Natural killer cell (primary cell): ENCODE data around the gene FRAT2. TPM values are rescaled to one million over a fixed set of nuclear protein-coding genes. Genes with fewer than 3 reads are reported as not detected.

ENCODE experiments used
- ATAC-seq, 3 donors: fragments of 150-1000 bp in 2 of 3; fragments of 200-7000 bp in 1 of 3; cut with Tn5 transposase; 1 replicate in 1 of 3; 2 replicates in 2 of 3; pipeline ENCODE4 v1.10.0; 2021; ENCODE audit warnings: mild to moderate bottlenecking in 2 of 3, moderate library complexity in 2 of 3
- DNase-seq, 2 donors: peaks; one replicate each; pipeline versions ENCODE4 v3.0.0 to v3.0.0-alpha.2; 2013 to 2021; ENCODE audit warnings: mixed read lengths in 1 of 2
- H3K27ac ChIP-seq: one replicate; pipeline ENCODE4 v1.5.1; 2013; ENCODE audit warnings: mild to moderate bottlenecking, low read length
- H3K27me3 ChIP-seq: one replicate; pipeline ENCODE4 v1.6.1; 2013; ENCODE audit warnings: low read length; ENCODE audit not compliant: control insufficient read depth, insufficient read depth
- H3K36me3 ChIP-seq: one replicate; pipeline ENCODE4 v1.6.1; 2013; ENCODE audit warnings: low read length; ENCODE audit not compliant: control insufficient read depth, insufficient read depth
- H3K4me1 ChIP-seq: one replicate; pipeline ENCODE4 v1.6.1; 2013; ENCODE audit warnings: low read length; ENCODE audit not compliant: control insufficient read depth, insufficient read depth
- H3K4me3 ChIP-seq: one replicate; pipeline ENCODE4 v1.5.1; 2013; ENCODE audit warnings: low read length
- H3K9me3 ChIP-seq: one replicate; pipeline ENCODE4 v1.6.1; 2013; ENCODE audit warnings: low read length; ENCODE audit not compliant: control insufficient read depth, insufficient read depth
- H3K27ac Mint-ChIP-seq, 2 donors: one replicate each; pipeline ENCODE4 v1.8.0; 2022; ENCODE audit warnings: mild to moderate bottlenecking in 2 of 2, mixed read lengths in 2 of 2, moderate library complexity in 1 of 2
- H3K27me3 Mint-ChIP-seq, 2 donors: one replicate each; pipeline ENCODE4 v1.8.0; 2022; ENCODE audit warnings: low read depth in 2 of 2, mixed read lengths in 2 of 2
- H3K36me3 Mint-ChIP-seq: one replicate; pipeline ENCODE4 v1.8.0; 2022; ENCODE audit warnings: mixed read lengths
- H3K4me1 Mint-ChIP-seq, 2 donors: one replicate each; pipeline ENCODE4 v1.8.0; 2022; ENCODE audit warnings: mixed read lengths in 2 of 2
- H3K4me3 Mint-ChIP-seq: one replicate; pipeline ENCODE4 v1.8.0; 2022; ENCODE audit warnings: mild to moderate bottlenecking, moderate library complexity, mixed read lengths
- H3K9me3 Mint-ChIP-seq, 2 donors: one replicate each; pipeline ENCODE4 v1.8.0; 2022; ENCODE audit warnings: mixed read lengths in 2 of 2
- CTCF ChIP-seq: fragments of 200-600 bp; IDR thresholded peaks from one replicate; pipeline ENCODE4 v1.8.0; 2022; ENCODE audit warnings: antibody characterized with exemption
- WGBS: methylation state at CpG from one replicate; pipeline ENCODE4 v1.1.7; 2013; ENCODE audit warnings: missing lambda C conversion rate; ENCODE audit not compliant: insufficient coverage; 5-methylcytosine and 5-hydroxymethylcytosine counted together
- intact Hi-C: fragments of 100-400 bp; cut with micrococcal nuclease; formaldehyde crosslinking; loops from one replicate; pipeline ENCODE4 v1.14.2; 2022
- total RNA-seq, 4 donors: library from RNA; stranded (reverse); fragments of 120-200 nt in 1 of 4; gene quantifications; one replicate each; pipeline versions ENCODE4 v1.2.3 to v1.2.4, GENCODE V29; 2013 to 2022

FRAT2 gene
- total RNA-seq, 3 donors from 2014 or later (not counting 1 experiment from before 2014, with no cell fraction given), result 18.7 to 23.4 (median 22.2) TPM

GRCh38 chr10:97336446-97336845 lies 1.9 kb upstream of the FRAT2 start:
- Histone ChIP-seq H3K27me3 (peaks cover 2% of the 10 kb centered on the region), H3K36me3 (no peaks in the 10 kb centered on the region), H3K27ac (no peak overlapping the region), H3K4me3 (no peak overlapping the region), H3K4me1 (peaks cover 29% of the 10 kb centered on the region), H3K9me3 (no peaks in the 10 kb centered on the region)
- WGBS, result 84% methylated on average over 4 of the region's 5 CpGs
- ATAC-seq (no peak), DNase-seq (no peak)
- H3K36me3 Mint-ChIP-seq, result no peaks in the 10 kb centered on the region
- intact Hi-C loops, result loop anchor here (10.0 kb wide), 1 partner anchor 68 kb away; the partner anchor contains the start of gene RRP12
- TF ChIP-seq CTCF, result no peak
- H3K4me3 Mint-ChIP-seq, result peak overlapping the region; percentile 72
- peaks cover 19 to 23% of the 10 kb centered on the region in 2 donors for H3K4me1 Mint-ChIP-seq
- peak overlapping the region in 1 of 2 donors; percentile 71 for H3K27ac Mint-ChIP-seq
- H3K9me3 Mint-ChIP-seq, result no peaks in the 10 kb centered on the region
- H3K27me3 Mint-ChIP-seq, result peaks cover 0 to 2% of the 10 kb centered on the region in 2 donors

GRCh38 chr10:97336006-97336405 lies 1.5 kb upstream of the FRAT2 start:
- DNase-seq, result no peak
- no peaks in the 10 kb centered on the region for H3K36me3 ChIP-seq
- peaks cover 32% of the 10 kb centered on the region for H3K4me1 ChIP-seq
- TF ChIP-seq CTCF, result no peak
- peaks cover 24 to 27% of the 10 kb centered on the region in 2 donors for H3K4me1 Mint-ChIP-seq
- H3K27me3 ChIP-seq, result peaks cover 2% of the 10 kb centered on the region
- no peak overlapping the region for H3K4me3 ChIP-seq
- peaks cover 0 to 2% of the 10 kb centered on the region in 2 donors for H3K27me3 Mint-ChIP-seq
- no peaks in the 10 kb centered on the region for H3K9me3 ChIP-seq
- no peaks in the 10 kb centered on the region for H3K36me3 Mint-ChIP-seq
- 84% methylated on average over 4 of the region's 5 CpGs for WGBS
- no peaks in the 10 kb centered on the region for H3K9me3 Mint-ChIP-seq
- intact Hi-C loops, result loop anchor here (10.0 kb wide), 1 partner anchor 69 kb away; the partner anchor contains the start of gene RRP12
- H3K4me3 Mint-ChIP-seq, result peak overlapping the region; percentile 72
- no peak overlapping the region for H3K27ac ChIP-seq
- no peak for ATAC-seq
- H3K27ac Mint-ChIP-seq, result peak overlapping the region in 1 of 2 donors; percentile 71

GRCh38 chr10:97335188-97335619 lies 675 bp upstream of the FRAT2 start:
- 12% methylated on average over 20 of the region's 25 CpGs for WGBS
- DNase-seq, result no peak
- ATAC-seq, result no peak
- H3K4me1 ChIP-seq, result peaks cover 32% of the 10 kb centered on the region
- H3K27ac ChIP-seq, result peak overlapping the region; percentile 40
- H3K4me3 Mint-ChIP-seq, result peak overlapping the region; percentile 70
- no peaks in the 10 kb centered on the region for H3K36me3 ChIP-seq
- H3K9me3 ChIP-seq, result no peaks in the 10 kb centered on the region
- peak overlapping the region; percentile 69 for H3K4me3 ChIP-seq
- H3K36me3 Mint-ChIP-seq, result no peaks in the 10 kb centered on the region
- intact Hi-C loops, result loop anchor here (2.0 to 10.0 kb wide), 3 partner anchors 22 to 70 kb away; partner anchors contain the start of genes ARHGAP19 and RRP12
- H3K4me1 Mint-ChIP-seq, result peaks cover 24 to 29% of the 10 kb centered on the region in 2 donors
- peaks cover 2% of the 10 kb centered on the region for H3K27me3 ChIP-seq
- TF ChIP-seq CTCF, result no peak
- peak overlapping the region; percentile 71 to 83 for H3K27ac Mint-ChIP-seq
- H3K9me3 Mint-ChIP-seq, result no peaks in the 10 kb centered on the region
- H3K27me3 Mint-ChIP-seq, result peaks cover 0 to 2% of the 10 kb centered on the region in 2 donors
